Bronchial epithelial cell (primary cell): Measurements from ENCODE around the gene NAA50. TPM values are rescaled to one million over a fixed set of nuclear protein-coding genes. Genes with fewer than 3 reads are reported as not detected.

Source experiments
- DNase-seq: peaks from one replicate; pipeline ENCODE4 v3.0.0-alpha.2; 2010; ENCODE audit warnings: low read depth
- FAIRE-seq: peaks from 2 replicates; lab custom pipeline; 2011; peaks lifted over from hg19 to GRCh38; lab: Jason Lieb, UNC
- H3K27me3 ChIP-seq: 2 replicates; pipeline ENCODE4 v1.5.1; 2011; ENCODE audit warnings: low read length; ENCODE audit not compliant: control insufficient read depth, insufficient read depth
- H3K36me3 ChIP-seq: 2 replicates; pipeline ENCODE4 v1.5.1; 2011; ENCODE audit warnings: low read length; ENCODE audit not compliant: control insufficient read depth, insufficient read depth
- H3K4me3 ChIP-seq: 2 replicates; pipeline ENCODE4 v1.5.1; 2011; ENCODE audit warnings: mild to moderate bottlenecking, low read depth, low read length, control low read depth
- total RNA-seq: library from RNA; depleted of rRNA; stranded (reverse); fragments of >200 nt; gene quantifications from 2 replicates; pipeline ENCODE4 v1.2.1, GENCODE V29; 2014
- TF ChIP-seq, protein P1 (sequence below): IDR thresholded peaks from 2 replicates; pipeline ENCODE4 v1.5.1; 2011; ENCODE audit warnings: mild to moderate bottlenecking, moderate library complexity, low read length, control low read depth, inconsistent platforms; ENCODE audit not compliant: insufficient read depth, severe bottlenecking

Gene NAA50
- total RNA-seq, 1 donor from 2014 or later: 133 TPM

DNA sequence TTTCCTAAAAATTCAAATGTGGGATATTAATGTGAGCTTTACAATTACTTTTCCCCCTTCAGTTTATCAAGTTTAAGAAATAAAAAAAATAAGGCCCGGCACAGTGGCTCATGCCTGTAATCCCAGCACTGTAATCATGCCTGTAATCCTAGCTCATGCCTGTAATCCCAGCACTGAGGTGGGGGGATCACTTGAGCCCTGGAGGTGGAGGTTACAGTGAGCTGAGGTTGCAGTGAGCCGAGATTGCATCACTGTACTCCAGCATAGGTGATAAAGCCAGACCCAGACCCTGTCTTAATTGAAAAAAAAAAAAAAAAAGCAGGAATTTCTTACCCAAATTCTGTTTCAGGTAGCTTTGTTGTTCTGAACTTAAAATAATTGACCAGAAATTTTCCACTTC lies 18.6 kb upstream of the NAA50 start:
- TF ChIP-seq, protein P1, sequence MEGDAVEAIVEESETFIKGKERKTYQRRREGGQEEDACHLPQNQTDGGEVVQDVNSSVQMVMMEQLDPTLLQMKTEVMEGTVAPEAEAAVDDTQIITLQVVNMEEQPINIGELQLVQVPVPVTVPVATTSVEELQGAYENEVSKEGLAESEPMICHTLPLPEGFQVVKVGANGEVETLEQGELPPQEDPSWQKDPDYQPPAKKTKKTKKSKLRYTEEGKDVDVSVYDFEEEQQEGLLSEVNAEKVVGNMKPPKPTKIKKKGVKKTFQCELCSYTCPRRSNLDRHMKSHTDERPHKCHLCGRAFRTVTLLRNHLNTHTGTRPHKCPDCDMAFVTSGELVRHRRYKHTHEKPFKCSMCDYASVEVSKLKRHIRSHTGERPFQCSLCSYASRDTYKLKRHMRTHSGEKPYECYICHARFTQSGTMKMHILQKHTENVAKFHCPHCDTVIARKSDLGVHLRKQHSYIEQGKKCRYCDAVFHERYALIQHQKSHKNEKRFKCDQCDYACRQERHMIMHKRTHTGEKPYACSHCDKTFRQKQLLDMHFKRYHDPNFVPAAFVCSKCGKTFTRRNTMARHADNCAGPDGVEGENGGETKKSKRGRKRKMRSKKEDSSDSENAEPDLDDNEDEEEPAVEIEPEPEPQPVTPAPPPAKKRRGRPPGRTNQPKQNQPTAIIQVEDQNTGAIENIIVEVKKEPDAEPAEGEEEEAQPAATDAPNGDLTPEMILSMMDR: no peak
- Histone ChIP-seq H3K27me3 (no peaks in the 10 kb centered on the region), H3K4me3 (no peak overlapping the region), H3K36me3 (no peaks in the 10 kb centered on the region)
- FAIRE-seq (no peak), DNase-seq (no peak)

DNA sequence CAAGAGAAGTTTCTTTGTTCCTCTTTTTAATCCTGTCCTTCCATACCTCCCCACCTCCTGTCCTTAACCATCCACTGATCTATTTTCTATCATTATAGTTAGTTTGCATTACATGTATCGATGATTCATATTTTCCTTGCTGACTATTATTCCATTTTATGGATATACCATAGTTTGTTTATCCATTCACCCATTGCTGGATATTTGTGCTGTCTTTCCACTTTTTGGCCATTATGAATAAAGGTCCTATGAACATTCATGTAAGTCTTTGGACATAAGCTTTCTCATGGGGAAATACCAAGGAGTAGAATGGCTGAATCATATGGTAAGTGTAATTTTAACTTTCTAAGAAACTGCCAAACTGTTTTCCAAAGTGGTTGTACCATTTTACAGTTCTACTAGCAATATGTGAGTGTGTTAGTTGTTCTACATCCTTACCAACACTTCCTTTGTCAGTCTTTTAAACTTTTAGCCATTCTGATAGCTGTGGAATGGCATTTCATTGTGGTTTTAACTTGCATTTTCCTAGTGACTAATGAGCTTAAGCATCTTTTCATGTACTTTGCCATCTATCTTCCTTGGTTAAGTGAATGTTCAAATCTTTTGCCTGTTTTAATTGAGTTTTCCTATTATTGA lies 12.5 kb upstream of the NAA50 start:
- TF ChIP-seq, protein P1: no peak
- H3K4me3 ChIP-seq: no peak overlapping the region
- no peak for FAIRE-seq
- H3K27me3 ChIP-seq: no peaks in the 10 kb centered on the region
- no peaks in the 10 kb centered on the region for H3K36me3 ChIP-seq
- peak; percentile 52 for DNase-seq

DNA sequence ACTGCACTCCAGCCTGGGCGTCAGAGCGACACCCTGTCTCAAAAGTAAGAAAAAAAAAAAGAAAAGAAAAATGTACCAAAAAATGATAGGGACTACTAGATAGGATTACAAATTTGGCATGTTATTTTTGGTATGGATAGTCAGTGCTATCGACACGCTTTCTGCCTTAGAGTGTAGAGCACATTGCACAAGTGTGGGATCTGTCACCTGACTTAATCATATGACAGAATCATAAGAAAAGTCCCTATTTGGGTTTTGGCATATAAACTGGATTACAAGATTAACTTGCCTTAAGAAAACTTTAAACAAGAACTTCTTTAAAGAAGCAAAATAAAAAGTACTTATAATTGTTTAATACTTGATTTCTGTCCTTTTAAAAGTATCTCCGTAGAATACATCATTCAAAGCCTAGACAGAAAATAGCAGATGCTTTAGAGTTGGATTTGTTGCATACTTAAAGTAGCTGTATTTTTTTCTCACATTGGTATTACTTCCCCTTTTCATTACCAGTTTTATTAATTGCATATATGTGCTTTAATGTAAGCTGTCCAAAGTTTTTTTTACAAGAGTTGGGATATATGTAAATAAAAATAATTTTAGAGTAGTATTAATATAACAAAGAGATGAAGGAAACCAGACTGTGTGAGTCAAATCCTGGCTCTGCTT lies 8.6 kb upstream of the NAA50 start:
- Histone ChIP-seq H3K4me3 (no peak overlapping the region), H3K36me3 (no peaks in the 10 kb centered on the region), H3K27me3 (no peaks in the 10 kb centered on the region)
- DNase-seq: no peak
- TF ChIP-seq, protein P1: no peak
- FAIRE-seq: no peak

DNA sequence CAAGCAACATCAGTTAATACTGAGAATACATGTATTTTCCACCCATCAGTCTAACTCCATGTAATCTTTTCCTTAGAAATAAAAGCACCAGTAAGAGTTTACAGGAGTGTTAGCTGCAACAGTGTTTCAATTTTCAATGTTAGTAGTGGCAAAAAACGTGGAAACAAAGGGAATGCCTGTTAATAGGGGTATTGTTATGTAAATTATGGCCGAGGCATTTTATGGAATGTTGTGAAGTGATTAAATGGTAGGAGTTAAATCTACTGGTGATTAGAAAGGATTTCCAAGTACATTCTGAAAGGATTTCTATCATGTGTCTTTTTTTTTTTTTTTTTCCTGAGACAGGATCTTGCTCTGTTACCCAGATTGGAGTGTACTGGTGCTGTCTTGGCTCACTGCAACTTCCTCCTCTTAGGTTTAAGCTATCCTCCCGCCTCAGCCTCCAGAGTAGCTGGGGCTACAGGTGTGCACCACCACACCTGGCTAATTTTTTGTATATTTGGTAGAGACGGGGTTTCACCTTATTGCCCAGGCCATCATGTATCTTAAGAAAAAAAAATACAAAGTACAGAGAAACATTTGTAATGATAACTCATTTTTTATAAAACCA lies 7.4 kb upstream of the NAA50 start:
- no peak overlapping the region for H3K4me3 ChIP-seq
- no peaks in the 10 kb centered on the region for H3K36me3 ChIP-seq
- TF ChIP-seq, protein P1: no peak
- H3K27me3 ChIP-seq: no peaks in the 10 kb centered on the region
- FAIRE-seq (no peak), DNase-seq (no peak)

DNA sequence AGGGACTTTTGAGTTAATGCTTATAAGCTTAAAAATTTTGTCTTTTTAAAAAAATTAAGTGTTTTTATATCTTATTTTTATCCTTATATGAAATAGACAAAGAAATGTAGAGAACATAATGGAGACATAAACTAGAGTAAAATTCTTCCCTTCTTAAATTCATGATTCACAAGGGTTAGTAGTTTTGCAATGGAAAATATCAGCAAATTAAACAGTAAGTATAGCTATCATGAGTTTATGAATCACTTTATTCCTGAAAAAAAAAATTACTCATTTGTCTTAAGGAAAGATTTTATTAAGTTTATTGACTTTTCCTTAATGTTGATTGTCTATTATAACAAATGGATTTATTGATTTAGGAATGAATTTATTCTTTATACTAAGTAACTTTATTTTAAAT lies 5.1 kb upstream of the NAA50 start:
- FAIRE-seq: no peak
- TF ChIP-seq, protein P1: no peak
- peak; percentile 13 for DNase-seq
- Histone ChIP-seq H3K4me3 (no peak overlapping the region), H3K36me3 (no peaks in the 10 kb centered on the region), H3K27me3 (no peaks in the 10 kb centered on the region)
